ENCODE results near the gene CELSR1. TPM values are rescaled to one million over a fixed set of nuclear protein-coding genes. Genes with fewer than 3 reads are reported as not detected.

The CELSR1 gene
- total RNA-seq, 1 experiment from 2014 or later: 22.6 TPM

DNA sequence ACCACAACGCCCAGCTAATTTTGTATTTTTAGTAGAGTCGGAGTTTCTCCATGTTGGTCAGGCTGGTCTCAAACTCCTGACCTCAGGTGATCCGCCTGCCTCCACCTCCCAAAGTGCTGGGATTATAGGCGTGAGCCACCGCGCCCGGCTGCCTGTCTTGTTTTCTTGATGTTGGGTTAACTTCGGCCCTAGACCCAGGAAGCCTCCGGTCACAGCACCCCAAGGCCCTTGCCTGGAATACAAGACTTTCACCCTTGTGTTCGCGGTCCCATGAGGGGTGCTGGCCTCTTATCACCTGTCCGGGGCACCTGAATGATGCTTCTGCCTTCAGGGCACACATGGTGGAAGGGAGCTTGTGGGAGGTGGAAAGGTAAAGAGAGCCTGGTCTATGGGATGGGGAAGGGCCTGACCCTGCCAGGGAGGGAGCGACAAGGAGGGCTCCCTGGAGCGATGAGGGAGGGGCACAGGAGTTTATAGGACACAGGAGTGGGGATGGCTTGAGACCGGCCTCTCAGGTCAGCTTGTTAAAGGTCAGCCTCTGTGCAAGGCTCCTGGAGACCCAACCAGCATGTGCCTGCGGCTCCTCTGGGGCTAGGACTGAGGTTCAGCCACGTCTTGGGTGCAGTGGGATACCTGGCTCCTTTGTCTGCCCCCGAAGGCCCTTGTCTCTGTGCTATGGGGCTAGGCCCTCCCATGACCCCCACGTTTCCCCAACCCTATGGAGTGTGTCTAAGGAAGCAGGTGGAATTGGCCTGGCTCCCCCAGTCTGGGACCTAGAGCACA, 48.1 kb upstream of the CELSR1 start:
- Histone ChIP-seq H3K56ac (ENCODE audit: insufficient read length, low read depth, low read length) (no peak overlapping the region), H4K91ac (ENCODE audit: insufficient read length, low read depth, low read length) (no peak overlapping the region), H3K4ac (ENCODE audit: low read depth, low read length) (no peak overlapping the region), H3K9ac (ENCODE audit: extremely low read depth, insufficient read length, low read length) (no peak overlapping the region), H2BK20ac (ENCODE audit: low read depth, low read length, poor library complexity, severe bottlenecking) (no peak overlapping the region), H3K4me1 (ENCODE audit: insufficient read depth, low read length) (no peaks in the 10 kb centered on the region; the same call in 1 of the 2 replicates), H3K9me3 (ENCODE audit: control insufficient read depth, low read depth, low read length) (no peaks in the 10 kb centered on the region), H2AFZ (ENCODE audit: low read length) (no peak overlapping the region), H2AK5ac (ENCODE audit: insufficient read length, low read length) (no peak overlapping the region), H3K27me3 (ENCODE audit: insufficient read depth, low read length) (no peaks in the 10 kb centered on the region), H3K14ac (ENCODE audit: insufficient read depth, low read length) (no peak overlapping the region), H4K8ac (replicated peaks; ENCODE audit: insufficient read length, low read depth, low read length) (no peak overlapping the region), H4K5ac (ENCODE audit: insufficient read length, low read depth, low read length) (no peak overlapping the region), H3T11ph (ENCODE audit: low read length) (no peak overlapping the region), H3K23me2 (ENCODE audit: insufficient read length, low read depth, low read length, poor library complexity, severe bottlenecking) (no peaks in the 10 kb centered on the region), H4K20me1 (ENCODE audit: control insufficient read depth, insufficient read depth, insufficient read length) (no peaks in the 10 kb centered on the region), H3K23ac (ENCODE audit: insufficient read length, low read depth, low read length) (no peak overlapping the region), H3K79me1 (ENCODE audit: insufficient read depth, low read depth, low read length, poor library complexity, severe bottlenecking) (no peaks in the 10 kb centered on the region), H2BK15ac (ENCODE audit: low read depth, low read length) (no peak overlapping the region), H2BK12ac (ENCODE audit: insufficient read length, low read depth, low read length) (no peak overlapping the region), H3K27ac (ENCODE audit: insufficient read length, low read depth, low read length) (no peak overlapping the region), H2BK5ac (ENCODE audit: insufficient read length, low read length) (no peak overlapping the region), H3K18ac (ENCODE audit: insufficient read length, low read depth, low read length) (no peak overlapping the region), H3K79me2 (ENCODE audit: insufficient read depth, low read length) (no peaks in the 10 kb centered on the region; the same call in 1 of the 2 replicates), H2BK120ac (ENCODE audit: low read depth, low read length, poor library complexity, severe bottlenecking) (no peak overlapping the region), H3K4me2 (ENCODE audit: insufficient read depth, insufficient read length, low read length) (no peak overlapping the region)
- Mint-ChIP-seq H3K4me3 (no peak overlapping the region; a peak in 1 of 5 replicates), H3K36me3 (ENCODE audit: insufficient read depth in 1 of 3, low read depth in 3 of 3) (no peaks in the 10 kb centered on the region), H3K4me1 (peaks cover 37 to 67% of the 10 kb centered on the region in 2 experiments), H3K9me3 (no peaks in the 10 kb centered on the region), H3K27ac (no peak overlapping the region; a peak in 1 of 7 replicates), H3K27me3 (ENCODE audit: low read depth) (peaks cover 10% of the 10 kb centered on the region)
- DNase-seq: peak; percentile 21
- WGBS (ENCODE audit: extremely low coverage, insufficient read length, low lambda C conversion rate): no CpG with 5 or more reads among the region's 19 CpGs
- TF ChIP-seq, protein P1, sequence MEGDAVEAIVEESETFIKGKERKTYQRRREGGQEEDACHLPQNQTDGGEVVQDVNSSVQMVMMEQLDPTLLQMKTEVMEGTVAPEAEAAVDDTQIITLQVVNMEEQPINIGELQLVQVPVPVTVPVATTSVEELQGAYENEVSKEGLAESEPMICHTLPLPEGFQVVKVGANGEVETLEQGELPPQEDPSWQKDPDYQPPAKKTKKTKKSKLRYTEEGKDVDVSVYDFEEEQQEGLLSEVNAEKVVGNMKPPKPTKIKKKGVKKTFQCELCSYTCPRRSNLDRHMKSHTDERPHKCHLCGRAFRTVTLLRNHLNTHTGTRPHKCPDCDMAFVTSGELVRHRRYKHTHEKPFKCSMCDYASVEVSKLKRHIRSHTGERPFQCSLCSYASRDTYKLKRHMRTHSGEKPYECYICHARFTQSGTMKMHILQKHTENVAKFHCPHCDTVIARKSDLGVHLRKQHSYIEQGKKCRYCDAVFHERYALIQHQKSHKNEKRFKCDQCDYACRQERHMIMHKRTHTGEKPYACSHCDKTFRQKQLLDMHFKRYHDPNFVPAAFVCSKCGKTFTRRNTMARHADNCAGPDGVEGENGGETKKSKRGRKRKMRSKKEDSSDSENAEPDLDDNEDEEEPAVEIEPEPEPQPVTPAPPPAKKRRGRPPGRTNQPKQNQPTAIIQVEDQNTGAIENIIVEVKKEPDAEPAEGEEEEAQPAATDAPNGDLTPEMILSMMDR (conservative IDR thresholded peaks at IDR 0.05): no peak

Data from H9 (cell line).